Measurements from ENCODE around the gene ARSA. TPM values are rescaled to one million over a fixed set of nuclear protein-coding genes. Genes with fewer than 3 reads are reported as not detected.
A peak's percentile ranks its signal among the peaks of the same experiment; 100 is the strongest.

The ARSA gene
- total RNA-seq, 2 experiments from 2014 or later, result 31.6 to 34.4 TPM

DNA sequence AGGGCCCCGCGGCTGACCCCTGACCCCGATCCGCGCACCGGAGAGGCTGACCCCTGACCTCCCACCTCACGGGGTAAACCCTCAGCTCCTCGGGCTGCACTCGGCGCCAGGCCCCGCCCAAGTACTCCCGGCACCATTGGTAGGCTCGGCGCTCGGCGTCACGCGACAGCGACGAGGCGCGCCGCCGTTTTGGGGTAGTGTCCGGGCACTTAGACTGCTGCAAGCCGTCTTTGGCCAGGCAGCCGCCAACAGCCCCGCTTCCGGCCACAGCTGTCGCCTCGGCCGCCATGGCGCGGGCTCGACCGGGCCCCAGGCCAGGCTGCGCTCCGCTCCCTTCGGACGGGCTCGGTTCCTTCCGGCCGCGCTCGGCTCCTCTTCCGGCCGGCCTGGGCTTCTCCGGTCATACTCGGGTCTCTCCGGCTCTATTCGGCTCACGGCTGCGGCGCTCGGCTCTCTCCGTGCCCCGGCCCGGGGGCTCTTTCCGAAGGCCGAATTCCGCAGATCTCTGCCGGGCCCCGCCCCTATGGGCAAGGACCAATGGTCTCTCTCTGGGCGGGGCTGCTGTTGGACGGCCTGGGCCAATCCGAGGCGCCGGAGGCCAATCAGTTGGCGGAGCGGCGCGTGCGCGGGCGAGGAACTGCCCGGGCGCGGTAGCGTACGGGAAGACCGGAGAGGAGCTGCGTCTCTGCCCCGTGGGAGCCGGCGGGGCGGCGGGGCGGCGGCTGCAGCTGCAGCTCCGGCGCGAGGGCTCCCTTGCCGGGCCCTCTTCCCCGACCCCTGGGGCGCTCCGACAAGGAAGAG is 45.3 kb downstream of the ARSA start, which contains the start of gene CHKB:
Gene CHKB, minus strand, starts transcription at position 357 of the 801 bp plus-strand sequence. Its CDS starts 68 bp downstream, at position 289.
- ChIA-PET POLR2A (interaction anchor here (1.2 kb wide), 1 partner anchor 265 kb away, joined by 3 read pairs; no protein-coding TSS in a partner anchor), CTCF (ENCODE audit: unreplicated experiment) (no interaction called here)
- Histone ChIP-seq H3K4me2 (ENCODE audit: low read length) (peak within 1 kb of the TSS; percentile 96), H3K9me3 (ENCODE audit: low read length) (no peaks in the 10 kb centered on the region), H3K27ac (ENCODE audit: low read depth, low read length, poor library complexity, severe bottlenecking) (peak within 1 kb of the TSS; percentile 80), H3K4me3 (ENCODE audit: low read depth, low read length, poor library complexity, severe bottlenecking) (peak within 1 kb of the TSS; percentile 95), H3K79me2 (ENCODE audit: insufficient read depth, low read depth, low read length) (peaks cover 20% of the 10 kb centered on the region), H4K20me1 (ENCODE audit: insufficient read depth, low read length) (0 out of 2 replicates have a peak, but pooled peaks cover 7% of the 10 kb centered on the region), H3K36me3 (ENCODE audit: insufficient read depth, low read length) (peaks cover 39% of the 10 kb centered on the region), H3K4me1 (ENCODE audit: insufficient read depth, low read length, poor library complexity, severe bottlenecking) (peaks cover 15% of the 10 kb centered on the region), H2AFZ (ENCODE audit: low read length) (peak within 1 kb of the TSS; percentile 56), H3K9me2 (ENCODE audit: insufficient read depth, low read length) (no peaks in the 10 kb centered on the region)
- peak; percentile 99 for DNase-seq (ENCODE audit: low spot score)
- intact Hi-C loops (cut with micrococcal nuclease; ENCODE audit: unreplicated experiment), result loop anchor here (2.0 to 5.0 kb wide), 5 partner anchors 38 to 330 kb away; partner anchors contain the start of genes HDAC10, KLHDC7B, NCAPH2 and TYMP
- no peak for TF ChIP-seq EZH2phosphoT487 (IDR thresholded peaks at IDR 0.05; ENCODE audit: borderline replicate concordance, low read depth, low read length)
- TF ChIP-seq, protein P1, sequence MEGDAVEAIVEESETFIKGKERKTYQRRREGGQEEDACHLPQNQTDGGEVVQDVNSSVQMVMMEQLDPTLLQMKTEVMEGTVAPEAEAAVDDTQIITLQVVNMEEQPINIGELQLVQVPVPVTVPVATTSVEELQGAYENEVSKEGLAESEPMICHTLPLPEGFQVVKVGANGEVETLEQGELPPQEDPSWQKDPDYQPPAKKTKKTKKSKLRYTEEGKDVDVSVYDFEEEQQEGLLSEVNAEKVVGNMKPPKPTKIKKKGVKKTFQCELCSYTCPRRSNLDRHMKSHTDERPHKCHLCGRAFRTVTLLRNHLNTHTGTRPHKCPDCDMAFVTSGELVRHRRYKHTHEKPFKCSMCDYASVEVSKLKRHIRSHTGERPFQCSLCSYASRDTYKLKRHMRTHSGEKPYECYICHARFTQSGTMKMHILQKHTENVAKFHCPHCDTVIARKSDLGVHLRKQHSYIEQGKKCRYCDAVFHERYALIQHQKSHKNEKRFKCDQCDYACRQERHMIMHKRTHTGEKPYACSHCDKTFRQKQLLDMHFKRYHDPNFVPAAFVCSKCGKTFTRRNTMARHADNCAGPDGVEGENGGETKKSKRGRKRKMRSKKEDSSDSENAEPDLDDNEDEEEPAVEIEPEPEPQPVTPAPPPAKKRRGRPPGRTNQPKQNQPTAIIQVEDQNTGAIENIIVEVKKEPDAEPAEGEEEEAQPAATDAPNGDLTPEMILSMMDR (conservative IDR thresholded peaks at IDR 0.05; ENCODE audit: low read length), result no peak; the same call in 1 of the 2 replicates
- no TSS peak for BruUV-seq (replicated peaks)

DNA sequence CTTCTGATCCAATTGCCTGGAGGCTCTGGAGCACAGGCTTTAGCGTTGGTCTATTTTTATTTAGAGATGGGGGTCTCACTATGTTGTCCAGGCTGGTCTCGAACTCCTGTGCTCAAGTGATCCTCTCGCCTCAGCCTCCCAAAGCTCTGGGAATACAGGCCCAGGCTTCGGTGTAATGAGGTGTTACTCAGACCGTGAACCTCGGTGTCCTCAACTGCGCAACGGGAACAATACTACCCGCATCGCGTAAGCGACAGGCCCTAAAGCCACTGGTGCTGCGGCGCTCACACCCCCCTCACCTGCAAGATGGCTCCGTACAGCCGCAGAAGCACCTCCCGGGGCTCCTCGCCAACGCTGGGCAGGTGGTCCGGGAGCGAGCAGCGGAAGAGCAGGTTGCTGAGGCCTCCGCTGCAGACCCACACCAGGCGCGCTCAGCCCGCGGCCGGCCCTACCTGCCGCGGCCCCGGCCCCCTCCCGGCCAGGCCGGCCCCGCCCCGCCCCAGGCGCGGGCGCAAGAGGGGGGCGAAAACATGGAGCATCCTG is 45.9 kb downstream of the ARSA start:
- H3K9me3 ChIP-seq (ENCODE audit: low read length), result no peaks in the 10 kb centered on the region
- H3K4me1 ChIP-seq (ENCODE audit: insufficient read depth, low read length, poor library complexity, severe bottlenecking), result peaks cover 15% of the 10 kb centered on the region
- no TSS peak for BruUV-seq (replicated peaks)
- no peak for TF ChIP-seq EZH2phosphoT487 (IDR thresholded peaks at IDR 0.05; ENCODE audit: borderline replicate concordance, low read depth, low read length)
- TF ChIP-seq, protein P1 (conservative IDR thresholded peaks at IDR 0.05; ENCODE audit: low read length), result no peak
- H2AFZ ChIP-seq (ENCODE audit: low read length), result peak overlapping the region; percentile 56; the same call in 1 of the 2 replicates
- H3K36me3 ChIP-seq (ENCODE audit: insufficient read depth, low read length), result peaks cover 45% of the 10 kb centered on the region
- peak overlapping the region; percentile 95 for H3K4me3 ChIP-seq (ENCODE audit: low read depth, low read length, poor library complexity, severe bottlenecking)
- peaks cover 20% of the 10 kb centered on the region for H3K79me2 ChIP-seq (ENCODE audit: insufficient read depth, low read depth, low read length)
- H3K4me2 ChIP-seq (ENCODE audit: low read length), result peak overlapping the region; percentile 94
- H3K27ac ChIP-seq (ENCODE audit: low read depth, low read length, poor library complexity, severe bottlenecking), result peak overlapping the region; percentile 80
- CTCF ChIA-PET (ENCODE audit: unreplicated experiment), result no interaction called here
- no peaks in the 10 kb centered on the region for H3K9me2 ChIP-seq (ENCODE audit: insufficient read depth, low read length)
- intact Hi-C loops (cut with micrococcal nuclease; ENCODE audit: unreplicated experiment), result loop anchor here (2.0 to 5.0 kb wide), 5 partner anchors 37 to 330 kb away; partner anchors contain the start of genes HDAC10, KLHDC7B, NCAPH2 and TYMP
- POLR2A ChIA-PET, result interaction anchor here (1.2 kb wide), 1 partner anchor 264 kb away, joined by 3 read pairs; no protein-coding TSS in a partner anchor
- peak; percentile 55 for DNase-seq (ENCODE audit: low spot score)
- 0 out of 2 replicates have a peak, but pooled peaks cover 7% of the 10 kb centered on the region for H4K20me1 ChIP-seq (ENCODE audit: insufficient read depth, low read length)
